Measurements from ENCODE around the gene SAMD7.

GRCh38 chr3:169880576-169881250 is 30.7 kb upstream of the SAMD7 start:
- no peak for TF ChIP-seq GATA2 (IDR thresholded peaks at IDR 0.05; ENCODE audit: low read depth, low read length)
- no peak for TF ChIP-seq GATA3 (IDR thresholded peaks at IDR 0.05; ENCODE audit: low read depth, low read length)

All from SH-SY5Y (cell line).